K562 (cell line): Measurements from ENCODE around the gene DNAAF3. TPM values are rescaled to one million over a fixed set of nuclear protein-coding genes. Genes with fewer than 3 reads are reported as not detected.

Source experiments
- AFF1 ChIP-seq, 2 experiments: fragments of 450-650 bp; IDR thresholded peaks; 2 replicates each; pipeline ENCODE4 v1.6.1; 2018; ENCODE audit warnings: mild to moderate bottlenecking in 2 of 2, low read depth in 1 of 2; ENCODE audit not compliant: partially characterized antibody in 2 of 2
- ATF1 ChIP-seq, 2 experiments: fragments of 450-650 bp in 1 of 2; IDR thresholded peaks; 2 replicates each; pipeline ENCODE4 v1.6.1; 2016; ENCODE audit warnings: missing compliant biosample characterization in 1 of 2, missing genetic modification characterization in 1 of 2
- CREM ChIP-seq: IDR thresholded peaks from 2 replicates; pipeline ENCODE4 v1.6.1; 2014; ENCODE audit warnings: antibody characterized with exemption, low read depth
- JUN ChIP-seq, 2 experiments: sonication (generic) in 1 of 2; formaldehyde crosslinking in 1 of 2; IDR thresholded peaks; 2 replicates each; pipeline versions ENCODE4 v1.6.1 to v1.8.0; 2012 to 2022; ENCODE audit warnings: borderline replicate concordance in 2 of 2, mild to moderate bottlenecking in 2 of 2, improper control_type of control experiment in 1 of 2, low read depth in 1 of 2, low read length in 1 of 2, missing genetic modification reagents in 1 of 2
- MBD2 ChIP-seq: sonication (generic); IDR thresholded peaks from 2 replicates; pipeline ENCODE4 v1.6.1; 2016; ENCODE audit warnings: low read depth, borderline replicate concordance
- NFRKB ChIP-seq: fragments of 450-650 bp; IDR thresholded peaks from 2 replicates; pipeline ENCODE4 v1.6.1; 2016; ENCODE audit warnings: low read depth
- ZNF212 ChIP-seq: fragments of 450-650 bp; formaldehyde crosslinking; IDR thresholded peaks from 2 replicates; pipeline ENCODE4 v1.4.0; 2020; ENCODE audit warnings: mild to moderate bottlenecking
- ZNF699 ChIP-seq: fragments of 250-450 bp; sonication (Bioruptor Pico); IDR thresholded peaks from 2 replicates; pipeline ENCODE4 v1.8.0; 2021; ENCODE audit warnings: mild to moderate bottlenecking, moderate library complexity; ENCODE audit not compliant: insufficient replicate concordance
- ZNF785 ChIP-seq: fragments of 250-450 bp; sonication (Bioruptor Pico); IDR thresholded peaks from 2 replicates; pipeline ENCODE4 v1.4.0; 2020; ENCODE audit warnings: mild to moderate bottlenecking
- polyA plus RNA-seq, 8 experiments: library from polyadenylated mRNA; depleted of rRNA in 4 of 8; stranded (reverse) in 5 of 8; unstranded in 3 of 8; fragments of >200 nt; fragmentation: Nextera tagmentation in 2 of 8; fragmentation: Illumina TruSeq in 1 of 8; extraction: Ambion mirVana in 2 of 8; extraction: Trizol in 1 of 8; gene quantifications; 2 replicates each; pipeline versions ENCODE4 v1.2.1 to v1.2.3, GENCODE V29; 2011 to 2014; ENCODE audit warnings: inconsistent platforms in 1 of 8, missing spikeins in 1 of 8
- total RNA-seq, 7 experiments: library from RNA; depleted of rRNA in 6 of 7; stranded (reverse); fragments of >200 nt in 6 of 7; fragmentation: Illumina TruSeq in 2 of 7; extraction: Trizol in 2 of 7; gene quantifications; 2 replicates each; pipeline versions ENCODE4 v1.2.1 to v1.2.3, GENCODE V29; 2011 to 2021; ENCODE audit warnings: low replicate concordance in 1 of 7
- TF ChIP-seq, protein P1 (sequence below): fragments of 450-650 bp; IDR thresholded peaks from 2 replicates; pipeline ENCODE4 v1.6.1; 2017; ENCODE audit warnings: antibody characterized with exemption, mild to moderate bottlenecking
- TF ChIP-seq, protein P2 (sequence below): fragments of 450-650 bp; IDR thresholded peaks from 2 replicates; pipeline ENCODE4 v1.6.1; 2014; ENCODE audit warnings: low read depth, mild to moderate bottlenecking, moderate library complexity, borderline replicate concordance
- TF ChIP-seq, protein P3 (sequence below): fragments of 250-450 bp; sonication (Bioruptor Pico); IDR thresholded peaks from 2 replicates; pipeline ENCODE4 v1.5.0; 2021; ENCODE audit warnings: mild to moderate bottlenecking, borderline replicate concordance

The DNAAF3 gene
- total and polyA plus RNA-seq, 9 of the 15 experiments (the other 6 are each of a cell fraction or from before 2014, with no cell fraction given): 21.6 to 61.5 (median 43.0) TPM

GRCh38 chr19:55197528-55197927 lies 31.1 kb upstream of the DNAAF3 start (continued):
- TF ChIP-seq, protein P1, sequence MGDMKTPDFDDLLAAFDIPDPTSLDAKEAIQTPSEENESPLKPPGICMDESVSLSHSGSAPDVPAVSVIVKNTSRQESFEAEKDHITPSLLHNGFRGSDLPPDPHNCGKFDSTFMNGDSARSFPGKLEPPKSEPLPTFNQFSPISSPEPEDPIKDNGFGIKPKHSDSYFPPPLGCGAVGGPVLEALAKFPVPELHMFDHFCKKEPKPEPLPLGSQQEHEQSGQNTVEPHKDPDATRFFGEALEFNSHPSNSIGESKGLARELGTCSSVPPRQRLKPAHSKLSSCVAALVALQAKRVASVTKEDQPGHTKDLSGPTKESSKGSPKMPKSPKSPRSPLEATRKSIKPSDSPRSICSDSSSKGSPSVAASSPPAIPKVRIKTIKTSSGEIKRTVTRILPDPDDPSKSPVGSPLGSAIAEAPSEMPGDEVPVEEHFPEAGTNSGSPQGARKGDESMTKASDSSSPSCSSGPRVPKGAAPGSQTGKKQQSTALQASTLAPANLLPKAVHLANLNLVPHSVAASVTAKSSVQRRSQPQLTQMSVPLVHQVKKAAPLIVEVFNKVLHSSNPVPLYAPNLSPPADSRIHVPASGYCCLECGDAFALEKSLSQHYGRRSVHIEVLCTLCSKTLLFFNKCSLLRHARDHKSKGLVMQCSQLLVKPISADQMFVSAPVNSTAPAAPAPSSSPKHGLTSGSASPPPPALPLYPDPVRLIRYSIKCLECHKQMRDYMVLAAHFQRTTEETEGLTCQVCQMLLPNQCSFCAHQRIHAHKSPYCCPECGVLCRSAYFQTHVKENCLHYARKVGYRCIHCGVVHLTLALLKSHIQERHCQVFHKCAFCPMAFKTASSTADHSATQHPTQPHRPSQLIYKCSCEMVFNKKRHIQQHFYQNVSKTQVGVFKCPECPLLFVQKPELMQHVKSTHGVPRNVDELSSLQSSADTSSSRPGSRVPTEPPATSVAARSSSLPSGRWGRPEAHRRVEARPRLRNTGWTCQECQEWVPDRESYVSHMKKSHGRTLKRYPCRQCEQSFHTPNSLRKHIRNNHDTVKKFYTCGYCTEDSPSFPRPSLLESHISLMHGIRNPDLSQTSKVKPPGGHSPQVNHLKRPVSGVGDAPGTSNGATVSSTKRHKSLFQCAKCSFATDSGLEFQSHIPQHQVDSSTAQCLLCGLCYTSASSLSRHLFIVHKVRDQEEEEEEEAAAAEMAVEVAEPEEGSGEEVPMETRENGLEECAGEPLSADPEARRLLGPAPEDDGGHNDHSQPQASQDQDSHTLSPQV: 0 out of 2 replicates have a peak, but pooled peaks have one; percentile 18
- TF ChIP-seq, protein P2, sequence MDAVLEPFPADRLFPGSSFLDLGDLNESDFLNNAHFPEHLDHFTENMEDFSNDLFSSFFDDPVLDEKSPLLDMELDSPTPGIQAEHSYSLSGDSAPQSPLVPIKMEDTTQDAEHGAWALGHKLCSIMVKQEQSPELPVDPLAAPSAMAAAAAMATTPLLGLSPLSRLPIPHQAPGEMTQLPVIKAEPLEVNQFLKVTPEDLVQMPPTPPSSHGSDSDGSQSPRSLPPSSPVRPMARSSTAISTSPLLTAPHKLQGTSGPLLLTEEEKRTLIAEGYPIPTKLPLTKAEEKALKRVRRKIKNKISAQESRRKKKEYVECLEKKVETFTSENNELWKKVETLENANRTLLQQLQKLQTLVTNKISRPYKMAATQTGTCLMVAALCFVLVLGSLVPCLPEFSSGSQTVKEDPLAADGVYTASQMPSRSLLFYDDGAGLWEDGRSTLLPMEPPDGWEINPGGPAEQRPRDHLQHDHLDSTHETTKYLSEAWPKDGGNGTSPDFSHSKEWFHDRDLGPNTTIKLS: peak; percentile 43; the same call in 1 of the 2 replicates
- peak; percentile 88 for TF ChIP-seq CREM
- no peak for TF ChIP-seq ZNF785 (CRISPR knock-in tag)
- TF ChIP-seq, protein P3, sequence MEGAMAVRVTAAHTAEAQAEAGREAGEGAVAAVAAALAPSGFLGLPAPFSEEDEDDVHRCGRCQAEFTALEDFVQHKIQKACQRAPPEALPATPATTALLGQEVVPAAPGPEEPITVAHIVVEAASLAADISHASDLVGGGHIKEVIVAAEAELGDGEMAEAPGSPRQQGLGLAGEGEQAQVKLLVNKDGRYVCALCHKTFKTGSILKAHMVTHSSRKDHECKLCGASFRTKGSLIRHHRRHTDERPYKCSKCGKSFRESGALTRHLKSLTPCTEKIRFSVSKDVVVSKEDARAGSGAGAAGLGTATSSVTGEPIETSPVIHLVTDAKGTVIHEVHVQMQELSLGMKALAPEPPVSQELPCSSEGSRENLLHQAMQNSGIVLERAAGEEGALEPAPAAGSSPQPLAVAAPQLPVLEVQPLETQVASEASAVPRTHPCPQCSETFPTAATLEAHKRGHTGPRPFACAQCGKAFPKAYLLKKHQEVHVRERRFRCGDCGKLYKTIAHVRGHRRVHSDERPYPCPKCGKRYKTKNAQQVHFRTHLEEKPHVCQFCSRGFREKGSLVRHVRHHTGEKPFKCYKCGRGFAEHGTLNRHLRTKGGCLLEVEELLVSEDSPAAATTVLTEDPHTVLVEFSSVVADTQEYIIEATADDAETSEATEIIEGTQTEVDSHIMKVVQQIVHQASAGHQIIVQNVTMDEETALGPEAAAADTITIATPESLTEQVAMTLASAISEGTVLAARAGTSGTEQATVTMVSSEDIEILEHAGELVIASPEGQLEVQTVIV (CRISPR knock-in tag): no peak
- peak; percentile 45; the same call in 1 of the 2 replicates for TF ChIP-seq MBD2
- TF ChIP-seq ZNF212: no peak
- no peak for TF ChIP-seq ATF1 (CRISPR knock-in tag; IDR thresholded peaks at IDR 0.05)
- peak; percentile 42; the same call in 1 of the 2 replicates for TF ChIP-seq ATF1 (tag; IDR thresholded peaks at IDR 0.05)
- no peak for TF ChIP-seq ZNF699 (CRISPR knock-in tag)
- TF ChIP-seq AFF1 (IDR thresholded peaks at IDR 0.05; ENCODE audit: low read depth in 1 of 2, partially characterized antibody in 2 of 2): peak in 1 of 2 experiments; percentile 97
- no peak for TF ChIP-seq JUN (IDR thresholded peaks at IDR 0.05; ENCODE audit: borderline replicate concordance, low read depth, low read length)
- TF ChIP-seq JUN (CRISPR knock-in tag; IDR thresholded peaks at IDR 0.05; ENCODE audit: borderline replicate concordance): no peak
- no peak for TF ChIP-seq NFRKB
